ENCODE results near the gene SOX5.

- no peak for TF ChIP-seq CTCF (IDR thresholded peaks at IDR 0.05; ENCODE audit: poor library complexity)
- TF ChIP-seq EZH2 (IDR thresholded peaks at IDR 0.05; ENCODE audit: borderline replicate concordance): no peak
- TF ChIP-seq EZH2phosphoT487 (IDR thresholded peaks at IDR 0.05; ENCODE audit: low read depth, severe bottlenecking, unreplicated experiment): no peak
These were observed 220.1 kb downstream of the SOX5 start for GRCh38 chr12:23729359-23729758.

All from hepatocyte (in vitro differentiated cells).